Psoas muscle (tissue), 8 donors: ENCODE measurements around the gene KYAT1. TPM values are rescaled to one million over a fixed set of nuclear protein-coding genes. Genes with fewer than 3 reads are reported as not detected.

ENCODE experiments used
- ATAC-seq, 4 donors: fragments of 200-7000 bp; cut with Tn5 transposase; one replicate each; pipeline ENCODE4 v1.9.1; 2020; ENCODE audit warnings: moderate library complexity in 3 of 4, mild to moderate bottlenecking in 2 of 4
- DNase-seq, 2 donors: peaks; one replicate each; pipeline ENCODE4 v3.0.0-alpha.2; 2020
- H3K27ac ChIP-seq: fragments of 200-600 bp; one replicate; pipeline ENCODE4 v1.8.0; 2022
- H3K27me3 ChIP-seq, 3 donors: fragments of 200-600 bp in 1 of 3; one replicate each; pipeline versions ENCODE4 v1.6.1 to v1.8.0; 2013 to 2022; ENCODE audit warnings: low read length in 2 of 3, mild to moderate bottlenecking in 2 of 3, moderate library complexity in 1 of 3; ENCODE audit not compliant: insufficient read depth in 3 of 3
- H3K36me3 ChIP-seq, 2 donors: fragments of 200-600 bp in 1 of 2; one replicate each; pipeline versions ENCODE4 v1.6.1 to v1.8.0; 2013 to 2022; ENCODE audit warnings: low read depth in 1 of 2, mild to moderate bottlenecking in 1 of 2, moderate library complexity in 1 of 2; ENCODE audit not compliant: insufficient read depth in 1 of 2
- H3K4me1 ChIP-seq: fragments of 200-600 bp; one replicate; pipeline ENCODE4 v1.8.0; 2022
- H3K4me3 ChIP-seq: fragments of 200-600 bp; one replicate; pipeline ENCODE4 v1.8.0; 2022; ENCODE audit warnings: mild to moderate bottlenecking
- H3K9me3 ChIP-seq: fragments of 200-600 bp; one replicate; pipeline ENCODE4 v1.8.0; 2022
- WGBS, 3 donors: extraction: QIAGEN DNeasy Blood & Tissue Kit; methylation state at CpG; one replicate each; pipeline versions ENCODE4 v1.1.6 to v1.1.7; 2013; 5-methylcytosine and 5-hydroxymethylcytosine counted together
- intact Hi-C, 2 donors: fragments of 100-400 bp; cut with DNase I; formaldehyde crosslinking; loops; one replicate each; pipeline versions ENCODE4 v1.11.0 to v1.14.2; 2022
- polyA plus RNA-seq, 3 donors: library from polyadenylated mRNA; stranded (reverse); fragments of 200-250 nt; gene quantifications; one replicate each; pipeline ENCODE4 v1.2.3, GENCODE V29; 2013
- total RNA-seq, 4 donors: library from RNA; stranded (reverse); fragmentation: NEBNext Ultra II Directional in 2 of 4; extraction: Animal tissue kit (Norgen Biotek cat#: 25700) in 2 of 4; gene quantifications; one replicate each; pipeline versions ENCODE4 v1.2.1 to v1.2.4, GENCODE V29; 2021 to 2023
- TF ChIP-seq, protein P1 (sequence below): fragments of 200-600 bp; IDR thresholded peaks from one replicate; pipeline ENCODE4 v1.8.0; 2022; ENCODE audit warnings: antibody characterized with exemption
- donor health status: healthy with polysubstance abuse.
- donor health status: DM: no; HTN: no; CAD: no; lungs with moderate emphysema.
- donor health status: Bipolar disorder and iron deficiency.
- donor health status: healthy.
- donor health status: DM: yes; HTN: yes; CAD: no.
- donor health status: DM: no; HTN: no; CAD: no.
- donor health status: DM: no; HTN: no; CAD: no.
- donor health status: DM: yes; HTN: yes; CAD: no.

KYAT1 gene
- total and polyA plus RNA-seq, 7 donors = 6.4 to 12.0 (median 7.5) TPM

DNA sequence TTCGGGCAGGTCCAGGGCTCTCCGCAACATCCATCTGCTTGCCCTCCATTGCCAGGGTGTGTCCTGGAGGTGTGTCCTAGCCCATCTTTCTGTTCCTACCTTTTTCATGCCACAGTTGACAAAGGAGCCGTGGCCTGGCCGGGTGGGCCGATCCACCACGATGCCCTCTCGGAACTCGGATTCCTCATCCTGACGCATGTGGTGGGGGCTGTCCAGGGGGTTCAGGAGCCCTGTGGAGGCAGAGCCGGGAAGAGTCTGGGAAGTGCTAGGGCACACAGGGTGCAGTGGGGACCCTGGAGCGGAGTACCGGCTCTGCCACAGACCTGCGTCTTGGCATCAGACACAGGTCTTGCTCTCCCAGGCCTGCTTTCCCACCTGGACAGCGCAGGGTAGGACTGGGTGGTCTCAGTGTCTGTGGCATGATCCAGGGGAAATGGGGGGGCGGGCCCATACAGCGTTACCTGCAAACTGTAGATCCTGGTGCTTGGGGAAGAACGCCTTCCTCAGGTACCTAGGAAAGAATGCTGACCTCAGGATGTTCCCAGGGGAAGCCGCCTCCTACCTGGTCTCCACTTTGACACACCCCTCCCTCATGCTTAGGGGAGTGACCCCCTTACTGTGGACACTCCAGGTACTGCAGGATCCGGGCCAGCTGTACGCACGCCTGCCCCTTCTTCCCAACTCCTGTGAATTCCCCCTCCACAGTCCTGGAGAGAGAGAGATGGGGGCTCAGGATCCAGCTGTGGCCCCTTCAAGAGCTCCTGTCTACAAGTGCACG lies 55.6 kb downstream of the KYAT1 start:
- Histone ChIP-seq H3K9me3 (no peaks in the 10 kb centered on the region), H3K4me1 (peaks cover 13% of the 10 kb centered on the region), H3K4me3 (no peak overlapping the region), H3K27ac (no peak overlapping the region), H3K36me3 (peaks cover 0 to 65% of the 10 kb centered on the region in 2 donors), H3K27me3 (no peaks in the 10 kb centered on the region)
- 91 to 94% (median 91%) methylated on average over 21 to 22 of the region's 22 CpGs for WGBS, 3 donors
- DNase-seq (no peak), ATAC-seq (no peak)
- intact Hi-C loops = no loop called here
- TF ChIP-seq, protein P1, sequence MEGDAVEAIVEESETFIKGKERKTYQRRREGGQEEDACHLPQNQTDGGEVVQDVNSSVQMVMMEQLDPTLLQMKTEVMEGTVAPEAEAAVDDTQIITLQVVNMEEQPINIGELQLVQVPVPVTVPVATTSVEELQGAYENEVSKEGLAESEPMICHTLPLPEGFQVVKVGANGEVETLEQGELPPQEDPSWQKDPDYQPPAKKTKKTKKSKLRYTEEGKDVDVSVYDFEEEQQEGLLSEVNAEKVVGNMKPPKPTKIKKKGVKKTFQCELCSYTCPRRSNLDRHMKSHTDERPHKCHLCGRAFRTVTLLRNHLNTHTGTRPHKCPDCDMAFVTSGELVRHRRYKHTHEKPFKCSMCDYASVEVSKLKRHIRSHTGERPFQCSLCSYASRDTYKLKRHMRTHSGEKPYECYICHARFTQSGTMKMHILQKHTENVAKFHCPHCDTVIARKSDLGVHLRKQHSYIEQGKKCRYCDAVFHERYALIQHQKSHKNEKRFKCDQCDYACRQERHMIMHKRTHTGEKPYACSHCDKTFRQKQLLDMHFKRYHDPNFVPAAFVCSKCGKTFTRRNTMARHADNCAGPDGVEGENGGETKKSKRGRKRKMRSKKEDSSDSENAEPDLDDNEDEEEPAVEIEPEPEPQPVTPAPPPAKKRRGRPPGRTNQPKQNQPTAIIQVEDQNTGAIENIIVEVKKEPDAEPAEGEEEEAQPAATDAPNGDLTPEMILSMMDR = no peak

DNA sequence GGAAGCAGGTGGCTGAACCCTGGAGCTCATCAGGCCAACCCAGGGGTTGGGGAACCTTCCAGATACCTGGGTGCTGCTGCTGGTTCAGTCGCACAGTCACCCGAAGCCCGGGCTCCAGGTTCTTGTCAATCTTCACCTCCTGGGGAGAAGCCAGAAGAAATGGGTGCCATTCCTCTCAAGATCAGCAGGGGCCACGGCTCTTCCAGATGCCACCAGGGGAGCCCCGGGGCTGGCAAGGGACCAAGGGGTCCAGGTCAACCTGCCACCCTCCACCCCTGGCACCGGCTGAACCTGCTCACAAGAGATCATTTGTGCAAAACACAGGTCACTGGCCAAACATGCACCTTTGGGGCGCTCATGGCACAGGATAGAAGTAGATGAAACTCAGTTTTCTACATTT lies 56.8 kb downstream of the KYAT1 start:
- peaks cover 13% of the 10 kb centered on the region for H3K4me1 ChIP-seq
- H3K9me3 ChIP-seq = no peaks in the 10 kb centered on the region
- TF ChIP-seq, protein P1 = no peak
- H3K36me3 ChIP-seq = peaks cover 0 to 75% of the 10 kb centered on the region in 2 donors
- no peak for ATAC-seq
- no peak overlapping the region for H3K4me3 ChIP-seq
- 69 to 88% (median 78%) methylated on average over 7 of the region's 7 CpGs for WGBS, 3 donors
- H3K27me3 ChIP-seq = no peaks in the 10 kb centered on the region
- DNase-seq = peak in 1 of 2 donors; percentile 52
- no peak overlapping the region for H3K27ac ChIP-seq
- intact Hi-C loops = no loop called here

- Histone ChIP-seq H3K9me3 (no peaks in the 10 kb centered on the region), H3K4me3 (no peak overlapping the region), H3K27me3 (no peaks in the 10 kb centered on the region), H3K27ac (no peak overlapping the region), H3K36me3 (peaks cover 0 to 75% of the 10 kb centered on the region in 2 donors), H3K4me1 (peaks cover 20% of the 10 kb centered on the region)
- WGBS, 3 donors = 80 to 89% (median 82%) methylated on average over 12 of the region's 12 CpGs
- DNase-seq = peak in 1 of 2 donors; percentile 44
- no peak for ATAC-seq
- TF ChIP-seq, protein P1 = no peak
- intact Hi-C loops = no loop called here
Observed at GRCh38 chr9:128823903-128824406, 57.8 kb downstream of the KYAT1 start.

- Histone ChIP-seq H3K27me3 (no peaks in the 10 kb centered on the region), H3K9me3 (no peaks in the 10 kb centered on the region), H3K4me1 (peaks cover 16% of the 10 kb centered on the region), H3K36me3 (peaks cover 0 to 75% of the 10 kb centered on the region in 2 donors), H3K4me3 (no peak overlapping the region), H3K27ac (no peak overlapping the region)
- intact Hi-C loops = no loop called here
- ATAC-seq (no peak), DNase-seq (peak in 1 of 2 donors; percentile 48)
- TF ChIP-seq, protein P1 = no peak
- WGBS, 3 donors = 79 to 90% (median 83%) methylated on average over 16 to 19 of the region's 19 CpGs
Observed at GRCh38 chr9:128823362-128823902, 58.3 kb downstream of the KYAT1 start.
